DMS114 treated with DMSO at 0.1 percent for 48 hours (cell line): ENCODE data around the gene FXYD3.

Experiments used
- DNase-seq: peaks from one replicate; lab custom pipeline; 2025; ENCODE audit not compliant: unreplicated experiment; lab: John Stamatoyannopoulos, UW

FXYD3 gene, protein sequence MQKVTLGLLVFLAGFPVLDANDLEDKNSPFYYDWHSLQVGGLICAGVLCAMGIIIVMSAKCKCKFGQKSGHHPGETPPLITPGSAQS

GRCh38 chr19:35115177-35115951 lies at the start of gene FXYD3:
Gene FXYD3 (plus strand): TSS chr19:35115823. CDS start chr19:35119377, 3,554 bp downstream.
- DNase-seq = no peak

GRCh38 chr19:35066121-35066520 lies 49.5 kb upstream of the FXYD3 start:
- DNase-seq = no peak

GRCh38 chr19:35066691-35067563 lies 48.7 kb upstream of the FXYD3 start:
- peak; percentile 47 for DNase-seq

DNA sequence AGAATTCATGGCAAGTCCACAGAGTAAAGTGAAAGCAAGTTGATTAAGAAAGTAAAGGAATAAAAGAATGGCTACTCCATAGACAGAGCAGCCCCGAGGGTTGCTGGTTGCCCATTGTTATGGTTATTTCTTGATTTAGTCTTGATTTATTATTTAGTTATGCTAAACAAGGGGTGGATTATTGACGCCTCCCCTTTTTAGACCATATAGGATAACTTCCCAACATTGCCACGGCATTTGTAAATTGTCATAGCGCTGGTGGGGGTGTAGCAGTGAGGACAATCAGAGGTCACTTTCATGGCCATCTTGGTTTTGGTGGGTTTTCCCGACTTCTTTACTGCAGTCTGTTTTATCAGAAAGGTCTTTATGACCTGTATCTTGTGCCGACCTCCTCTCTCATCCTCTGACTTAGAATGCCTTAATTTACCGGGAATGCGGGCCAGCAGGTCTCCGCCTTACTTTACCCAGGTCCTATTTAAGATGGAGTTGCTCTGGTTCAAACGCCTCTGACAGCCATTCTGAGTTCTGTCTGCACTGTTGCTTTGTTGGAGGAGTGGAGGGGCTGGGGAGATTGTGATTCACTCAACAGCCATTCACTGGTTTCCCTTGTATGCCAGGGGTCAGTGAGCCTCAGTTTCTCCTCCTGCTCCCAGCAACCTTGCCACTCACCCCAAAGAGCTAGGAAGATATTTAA lies 46.5 kb upstream of the FXYD3 start:
- no peak for DNase-seq

DNA sequence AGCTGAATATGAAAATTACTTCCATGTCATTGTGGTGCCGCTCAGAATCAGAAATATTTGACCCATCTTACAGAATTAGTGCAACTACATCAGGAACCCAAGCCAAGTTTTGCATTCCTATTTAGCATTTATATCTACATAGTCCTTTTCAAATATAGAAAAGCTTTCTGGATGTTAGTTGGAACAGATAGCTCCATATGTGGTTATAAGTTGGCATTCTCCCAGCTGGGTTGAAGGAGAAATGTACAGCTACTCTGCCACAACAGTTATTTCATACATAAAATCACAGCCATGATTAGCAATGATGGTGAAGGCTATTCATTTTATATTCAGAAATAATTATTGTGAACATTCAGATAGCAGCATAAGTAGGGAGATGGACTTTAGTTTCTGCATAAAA lies 45.9 kb upstream of the FXYD3 start:
- no peak for DNase-seq

DNA sequence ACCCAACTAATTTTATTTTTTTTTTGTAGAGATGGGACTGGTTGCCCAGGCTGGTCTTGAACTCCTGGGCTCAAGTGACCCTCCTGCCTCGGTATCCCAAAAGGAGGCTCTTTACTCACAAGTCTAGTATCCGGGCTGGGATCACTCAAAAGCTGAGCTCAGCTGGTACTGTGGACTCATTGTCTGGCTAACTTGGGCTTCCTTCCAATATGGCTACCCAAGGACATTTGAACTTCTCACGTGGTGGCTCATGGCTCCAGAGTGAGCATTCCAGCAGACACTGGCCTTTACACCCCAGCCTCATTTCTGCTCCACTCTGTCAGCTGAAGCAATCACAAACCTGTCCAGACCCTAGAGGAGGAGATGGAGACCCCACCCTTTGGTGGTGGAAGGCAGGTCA lies 45.2 kb upstream of the FXYD3 start:
- DNase-seq = no peak

GRCh38 chr19:35073516-35073915 lies 42.1 kb upstream of the FXYD3 start:
- no peak for DNase-seq

- no peak for DNase-seq
These were observed 41.7 kb upstream of the FXYD3 start for GRCh38 chr19:35073941-35074340.

DNA sequence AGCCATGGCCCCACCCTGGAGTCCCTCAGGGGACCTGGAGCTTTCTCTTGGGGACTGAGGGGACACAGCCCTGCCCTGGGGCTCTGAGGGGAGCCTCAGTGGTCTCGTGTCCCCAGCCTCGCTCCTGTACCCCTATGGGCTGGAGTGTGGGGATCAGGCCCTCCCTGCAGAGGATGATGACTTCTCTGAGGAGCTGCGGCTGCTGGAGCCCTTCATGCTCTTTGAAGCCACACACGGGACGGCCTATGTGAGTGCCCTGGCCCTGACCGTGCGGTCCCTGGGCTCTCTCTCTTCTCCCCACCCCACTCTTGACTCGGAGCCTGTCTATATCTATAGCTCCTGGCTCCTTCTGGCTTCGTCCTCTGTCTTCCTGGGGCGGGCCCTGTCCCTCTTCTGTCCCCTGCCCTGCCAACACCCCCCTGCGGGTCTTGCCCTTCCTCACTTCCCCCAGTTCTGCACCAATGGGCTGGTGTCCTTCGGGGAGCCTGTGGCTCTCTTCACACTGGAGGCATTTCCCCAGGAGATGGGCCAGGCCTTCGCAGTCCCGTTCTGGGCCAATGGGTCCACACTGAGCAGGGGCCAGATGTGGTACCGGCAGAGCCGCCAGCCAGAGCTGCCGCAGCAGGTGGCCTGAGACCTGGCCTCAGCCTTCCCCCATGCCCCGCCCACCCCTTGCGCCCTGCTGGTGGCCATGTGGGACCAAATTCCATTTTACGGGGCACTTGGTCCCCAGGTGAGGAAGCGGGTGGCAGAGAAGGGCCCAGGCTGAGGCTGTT lies 41.0 kb upstream of the FXYD3 start:
- DNase-seq = no peak

DNA sequence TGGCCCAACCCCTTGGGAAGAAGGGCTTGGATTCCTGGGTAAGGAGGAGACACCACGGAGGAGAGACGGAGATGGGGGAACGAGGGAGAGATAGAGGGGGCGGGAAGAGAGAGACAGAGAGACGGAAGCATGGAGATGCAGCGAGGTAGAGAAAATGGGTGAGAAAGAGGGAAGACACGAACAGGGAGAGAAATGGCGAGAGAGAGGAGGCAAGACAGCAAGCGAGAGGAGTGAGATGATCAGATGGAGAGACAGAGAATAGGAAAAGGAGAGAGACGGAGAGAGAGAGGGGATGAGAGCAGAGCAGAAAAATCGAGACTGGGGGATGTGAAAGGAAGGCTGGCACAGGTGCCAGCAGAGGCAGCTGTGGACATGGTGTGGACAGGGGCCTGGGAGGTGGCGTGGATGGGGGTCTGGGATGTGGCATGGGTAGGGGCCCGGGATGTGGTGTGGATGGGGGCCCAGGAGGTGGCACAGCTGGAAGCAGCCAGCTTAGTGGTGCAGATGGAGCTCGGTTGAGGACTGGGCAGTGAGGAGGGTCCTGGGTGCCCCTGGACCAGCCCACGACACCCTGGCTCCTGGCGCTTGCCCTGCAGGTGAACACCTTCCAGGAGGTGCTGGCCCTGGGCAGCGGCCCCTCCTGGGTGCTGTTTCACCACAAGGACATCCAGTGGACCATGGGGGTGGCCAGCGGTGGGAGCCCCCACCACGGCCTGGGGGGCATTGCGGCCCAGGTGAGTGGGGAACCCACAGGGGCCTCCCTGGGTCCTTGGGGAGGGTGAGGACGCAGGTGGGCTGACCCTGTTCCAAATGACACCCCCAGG lies 40.2 kb upstream of the FXYD3 start:
- no peak for DNase-seq

DNA sequence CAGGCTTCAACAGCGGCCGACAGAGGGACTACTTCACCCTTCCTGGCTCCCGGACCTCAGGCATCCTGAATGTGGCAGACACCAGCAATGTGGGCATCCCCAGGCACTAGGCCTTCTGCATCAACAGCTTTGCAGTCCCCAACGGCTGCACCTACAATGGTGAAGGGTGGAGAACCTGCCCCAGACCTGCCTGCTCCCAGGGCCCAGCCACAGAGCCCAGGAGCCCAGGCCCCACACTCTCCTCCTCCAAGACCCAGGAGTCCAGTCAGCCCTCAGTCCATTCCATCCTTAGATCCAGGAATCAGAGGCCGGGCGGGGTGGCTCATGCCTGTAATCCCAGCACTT lies 39.6 kb upstream of the FXYD3 start:
- DNase-seq = no peak

DNA sequence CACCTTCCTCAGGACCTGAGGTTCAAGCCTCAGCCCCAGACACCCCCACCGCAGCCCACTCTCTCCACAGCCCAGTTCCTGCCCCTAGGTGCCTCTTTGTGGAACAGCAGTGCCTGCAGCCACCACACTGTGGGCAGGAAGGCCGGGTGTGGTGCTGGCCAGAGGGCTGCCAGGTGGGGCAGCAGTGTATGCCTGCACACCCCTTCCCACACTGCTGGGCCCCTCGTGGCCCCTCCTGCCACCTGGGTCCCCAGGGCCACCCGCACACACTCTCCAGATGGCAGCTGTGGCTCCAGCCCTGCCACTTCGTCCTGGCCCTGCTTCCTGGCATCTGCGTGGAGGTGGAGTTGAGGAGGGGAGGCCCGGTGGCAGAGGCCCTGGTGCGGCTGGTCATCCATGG lies 39.0 kb upstream of the FXYD3 start:
- DNase-seq = no peak

DNA sequence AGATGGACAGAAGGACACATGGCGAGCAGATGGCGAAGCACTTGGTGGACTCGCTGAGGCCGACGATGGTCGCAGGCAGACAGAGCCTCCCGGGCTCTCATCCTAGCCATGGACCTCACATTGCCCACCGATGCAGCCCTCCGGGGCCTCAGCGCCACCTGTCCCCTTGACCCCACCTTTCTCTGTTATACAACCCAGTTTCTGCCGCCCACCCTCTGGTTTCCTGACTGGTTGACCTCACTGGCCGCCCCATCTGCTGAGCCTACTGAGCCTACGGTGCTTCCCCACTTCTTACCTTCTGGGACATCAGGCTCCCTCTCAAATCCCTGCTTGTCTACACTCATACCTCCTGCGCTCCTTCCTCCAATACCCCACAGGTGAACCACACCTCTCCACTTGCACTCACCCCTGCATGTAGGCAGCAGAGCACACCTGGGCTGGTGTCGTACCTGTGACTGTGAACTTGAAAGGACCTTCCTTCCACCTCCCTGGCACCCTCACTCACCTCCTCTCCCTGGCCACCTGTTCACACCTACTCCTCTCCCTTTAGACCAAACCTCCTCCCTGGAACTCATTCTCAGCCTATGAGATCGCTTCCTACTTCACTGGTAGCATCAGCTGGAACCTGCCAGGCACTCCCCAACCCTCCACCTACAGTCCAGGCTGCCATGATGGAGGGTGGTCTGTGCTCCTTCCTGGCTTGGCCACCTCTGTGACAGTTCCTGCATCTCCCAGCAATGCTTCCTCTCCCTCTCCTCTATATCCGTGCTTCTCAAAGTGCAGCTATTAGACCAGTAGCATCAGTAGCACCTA lies 38.0 kb upstream of the FXYD3 start:
- DNase-seq = no peak

DNA sequence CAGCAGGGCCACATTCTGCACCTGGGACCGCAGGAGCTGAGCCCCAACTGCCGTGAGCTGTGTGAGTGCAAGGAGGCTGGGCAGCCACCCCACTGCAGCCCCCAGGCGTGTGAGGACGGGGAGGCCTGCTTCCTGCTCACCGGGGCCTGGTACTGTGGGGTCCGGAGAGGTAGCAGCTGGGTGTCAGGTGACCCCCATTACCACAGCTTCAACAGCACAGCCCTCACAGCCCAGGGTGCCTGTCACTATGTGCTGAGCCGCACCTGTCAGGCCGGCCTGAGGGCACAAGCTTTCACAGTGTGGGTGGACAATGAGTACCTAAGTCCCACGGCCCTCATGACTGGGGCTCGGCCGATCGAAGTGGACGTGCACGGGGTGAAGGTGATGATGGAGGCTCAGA lies 35.8 kb upstream of the FXYD3 start:
- DNase-seq = no peak

DNA sequence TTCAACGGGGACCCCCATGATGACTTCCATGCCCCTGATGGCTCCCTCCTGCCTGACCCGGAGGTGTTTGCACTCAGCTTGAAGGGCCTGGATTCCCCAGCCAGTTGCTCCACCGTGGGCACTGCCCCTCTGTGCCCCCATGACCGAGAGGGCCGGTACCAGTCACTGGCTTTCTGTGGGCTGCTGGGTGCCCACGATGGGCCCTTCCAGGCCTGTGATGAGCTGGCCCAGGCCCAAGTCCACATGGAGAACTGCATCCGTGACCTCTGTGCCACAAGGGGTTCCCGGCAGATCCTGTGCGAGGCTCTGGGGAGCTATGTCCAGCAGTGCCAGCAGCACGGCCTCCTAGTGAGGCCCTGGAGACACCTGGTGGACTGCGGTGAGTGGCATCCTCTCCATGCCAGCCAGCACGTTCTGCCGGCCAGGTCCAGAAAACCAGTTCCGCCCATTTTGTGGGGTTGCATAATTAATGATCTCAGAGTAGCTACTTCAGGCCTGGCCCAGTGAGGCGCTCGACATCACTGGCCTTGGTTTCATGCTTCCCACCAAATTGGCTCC lies 34.9 kb upstream of the FXYD3 start:
- DNase-seq = no peak

DNA sequence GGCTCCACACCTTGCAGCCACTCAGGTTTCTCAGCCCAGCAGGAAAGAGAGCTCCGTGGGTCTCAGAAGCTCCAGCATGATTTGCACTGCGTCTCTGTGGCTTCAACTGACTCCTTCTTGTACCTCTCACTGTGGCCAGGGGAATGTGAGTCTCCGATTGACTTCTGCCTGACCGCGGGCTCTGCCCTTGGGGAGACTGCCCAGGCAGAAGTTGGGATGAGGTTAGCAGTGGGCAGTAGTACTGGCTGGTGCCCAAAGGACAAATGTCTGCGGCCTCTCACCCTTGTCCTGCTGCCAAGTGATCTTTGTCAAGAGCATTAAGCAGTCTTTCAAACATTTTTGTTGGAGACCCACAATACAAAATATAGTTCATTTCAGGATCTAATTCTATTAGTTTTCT lies 34.4 kb upstream of the FXYD3 start:
- no peak for DNase-seq

DNA sequence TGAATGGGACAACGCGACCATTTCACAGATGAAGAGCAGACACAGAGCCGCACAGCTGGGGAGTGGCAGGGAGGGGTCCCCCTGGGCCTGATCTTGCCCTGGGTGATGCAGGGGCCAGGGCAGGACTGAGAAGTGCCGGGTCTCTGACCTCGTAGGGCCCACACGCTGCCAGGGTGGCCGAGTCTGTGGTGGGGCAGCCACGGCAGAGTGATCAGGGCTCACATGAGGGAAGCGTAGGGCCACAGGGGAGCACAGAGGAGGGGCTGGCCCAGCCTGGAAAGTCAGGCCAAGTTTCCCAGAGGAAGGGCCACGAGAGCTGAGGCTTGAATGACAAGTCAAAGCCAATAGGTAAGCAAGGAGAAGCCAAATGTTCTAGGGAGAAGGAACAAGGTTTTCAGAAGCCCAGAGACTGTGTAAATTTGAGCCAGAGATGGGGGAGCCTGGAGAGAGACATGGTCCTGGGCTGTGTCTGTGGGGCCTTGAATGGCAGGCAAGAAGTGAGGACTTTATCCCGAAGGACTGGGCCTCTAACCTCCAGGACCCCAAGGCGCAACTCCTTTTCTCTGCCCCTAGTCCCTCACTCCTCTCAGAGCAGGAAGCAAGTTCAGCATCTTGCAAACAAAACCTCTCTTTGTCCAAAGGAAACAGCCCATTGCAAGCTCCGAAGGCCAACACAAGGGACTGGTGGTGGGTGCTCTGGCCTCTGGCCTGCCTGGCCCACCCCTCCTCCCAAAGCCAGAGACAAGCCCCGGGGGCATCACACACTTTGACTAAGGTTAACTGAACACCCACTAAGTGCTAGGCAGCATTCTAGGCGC lies 31.7 kb upstream of the FXYD3 start:
- DNase-seq = no peak

GRCh38 chr19:35084509-35084762 lies 31.2 kb upstream of the FXYD3 start:
- no peak for DNase-seq
